Nucleus accumbens (tissue), 56 donors: ENCODE results near the gene MYBPH.
A peak's percentile ranks its signal among the peaks of the same experiment; 100 is the strongest.

Experiments used
- DNase-seq, 56 donors: peaks; one replicate each; lab custom pipeline; 2025; lab: John Stamatoyannopoulos, UW

The MYBPH gene

DNA sequence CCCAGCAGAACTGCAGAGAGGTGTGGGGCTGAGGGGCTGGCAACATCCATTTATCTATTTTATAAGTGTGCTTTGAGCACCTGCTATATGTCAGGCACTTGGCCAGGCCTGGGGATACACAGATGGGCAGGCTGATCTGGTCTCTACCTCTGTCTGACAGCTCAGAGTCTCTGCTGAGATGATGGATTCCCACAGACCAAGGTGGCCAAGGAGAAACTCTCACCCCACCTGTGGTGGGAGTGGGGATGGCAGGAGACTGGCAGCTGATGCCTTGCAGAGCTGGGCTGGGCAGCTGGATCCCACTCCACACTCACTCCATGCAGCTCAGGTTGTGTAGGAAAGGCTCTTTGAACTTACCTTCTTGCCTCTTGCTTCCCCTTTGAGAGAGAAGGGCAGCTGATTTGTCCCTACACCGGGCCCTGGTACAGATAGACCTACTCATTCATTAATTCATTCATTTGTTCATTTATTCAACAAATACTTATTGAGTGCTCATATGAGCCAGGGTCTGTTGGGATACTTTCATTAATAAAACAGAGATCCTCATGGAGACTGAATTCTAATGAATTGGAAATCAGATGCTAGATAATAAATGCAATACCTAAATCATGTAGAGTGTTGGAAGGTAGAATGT, 39.1 kb downstream of the MYBPH start:
- no peak for DNase-seq

DNA sequence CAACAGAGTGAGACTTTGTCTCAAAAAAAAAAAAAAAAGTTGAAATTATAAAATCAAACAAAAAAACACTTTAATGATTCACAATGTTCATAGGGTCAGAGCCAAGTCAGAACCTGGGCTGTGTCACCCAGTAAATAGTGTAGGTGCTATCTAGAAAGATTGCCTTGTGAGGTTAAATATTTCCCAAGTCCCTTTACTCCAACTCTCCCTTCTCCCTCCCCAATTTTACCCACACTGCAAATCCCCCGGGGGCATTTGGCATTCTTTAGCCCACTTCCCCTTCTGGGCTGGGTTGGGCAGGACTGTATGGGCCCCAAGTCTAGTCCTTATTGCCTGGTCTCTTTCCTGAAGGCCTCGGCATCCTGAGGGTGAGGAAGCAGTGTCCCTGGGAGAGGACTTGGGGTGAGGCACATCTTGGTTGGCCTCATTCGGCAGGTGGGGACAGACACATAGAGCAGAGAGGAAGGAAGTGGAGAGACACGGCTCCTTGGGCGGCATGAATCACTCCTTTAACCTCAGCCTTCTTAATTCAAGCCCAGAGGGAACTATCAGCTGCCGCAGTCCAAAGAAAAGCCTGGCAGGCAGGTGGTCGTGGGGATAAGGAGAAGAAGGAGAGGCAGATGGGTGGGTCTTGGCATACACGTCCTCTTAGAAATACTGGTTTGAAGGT, 39.9 kb downstream of the MYBPH start:
- DNase-seq, result no peak

DNA sequence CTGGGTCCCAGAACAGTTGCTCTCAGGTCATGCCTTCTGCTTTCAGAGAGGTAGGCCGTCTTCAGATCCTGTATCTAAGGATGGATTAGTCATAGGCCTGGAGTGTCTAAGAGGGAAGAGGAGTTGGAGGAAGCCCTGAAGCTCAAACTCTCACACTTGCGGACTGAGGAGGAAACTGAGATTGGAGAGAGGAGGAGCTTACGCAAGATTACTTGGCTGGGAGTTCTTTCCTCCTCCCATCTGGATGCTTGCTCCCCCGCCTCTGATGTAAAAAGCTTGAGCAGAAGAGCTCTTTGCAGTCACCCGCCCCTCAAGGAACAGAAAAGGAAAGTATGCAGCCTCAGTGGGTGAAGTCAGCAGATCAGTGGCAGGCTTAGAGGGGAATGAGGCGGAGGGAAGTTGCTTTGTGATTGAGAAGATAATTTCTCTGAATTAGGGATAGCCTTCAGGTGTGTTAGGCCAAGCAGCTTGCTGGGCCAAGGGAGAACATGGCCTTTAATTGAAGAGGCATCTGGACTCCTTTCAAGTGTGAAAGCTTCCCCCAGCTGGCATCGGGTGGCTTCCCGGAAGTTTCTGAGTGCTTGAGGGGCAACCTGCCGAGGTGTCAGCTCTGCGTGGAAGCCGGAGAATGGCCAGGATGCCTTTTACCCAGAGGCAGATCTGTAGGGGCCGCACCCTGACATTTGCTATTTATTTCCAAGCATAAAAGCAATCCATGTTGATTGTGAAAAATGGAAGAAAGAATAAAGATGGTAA, 41.5 kb downstream of the MYBPH start:
- peak in 20 of 56 donors; percentile 29 to 84 (median 64) for DNase-seq

DNA sequence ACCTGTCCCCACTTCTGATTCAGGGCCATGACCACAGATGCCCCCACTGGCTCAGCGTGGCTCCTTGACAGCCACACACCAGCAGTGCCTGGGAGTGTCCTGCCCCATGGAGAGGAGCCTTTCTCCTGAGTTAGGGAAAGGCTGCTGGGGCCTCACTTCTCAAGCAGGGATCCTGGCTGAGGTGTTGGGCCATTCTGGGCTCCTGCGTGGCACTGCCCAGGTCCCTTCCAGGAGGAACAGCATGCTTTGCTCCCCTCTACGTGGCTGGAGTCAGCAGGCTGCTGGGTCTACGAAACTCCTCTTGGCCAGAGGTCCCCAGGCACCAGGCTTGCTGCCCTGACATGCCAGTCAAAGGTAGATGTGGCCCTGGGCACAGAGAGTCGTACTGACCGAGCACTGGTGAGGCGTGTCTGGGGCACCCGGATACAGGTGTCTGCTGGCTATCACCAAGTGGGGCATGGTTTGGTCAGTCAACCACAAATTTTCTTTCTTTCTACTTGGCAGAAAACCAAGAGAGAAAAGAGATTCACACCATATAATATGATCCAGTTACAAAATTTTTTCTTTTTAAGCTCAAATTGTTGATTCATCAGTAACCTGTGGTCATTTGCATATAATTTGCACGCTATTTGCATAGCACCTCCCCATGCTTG, 44.0 kb downstream of the MYBPH start:
- no peak for DNase-seq

DNA sequence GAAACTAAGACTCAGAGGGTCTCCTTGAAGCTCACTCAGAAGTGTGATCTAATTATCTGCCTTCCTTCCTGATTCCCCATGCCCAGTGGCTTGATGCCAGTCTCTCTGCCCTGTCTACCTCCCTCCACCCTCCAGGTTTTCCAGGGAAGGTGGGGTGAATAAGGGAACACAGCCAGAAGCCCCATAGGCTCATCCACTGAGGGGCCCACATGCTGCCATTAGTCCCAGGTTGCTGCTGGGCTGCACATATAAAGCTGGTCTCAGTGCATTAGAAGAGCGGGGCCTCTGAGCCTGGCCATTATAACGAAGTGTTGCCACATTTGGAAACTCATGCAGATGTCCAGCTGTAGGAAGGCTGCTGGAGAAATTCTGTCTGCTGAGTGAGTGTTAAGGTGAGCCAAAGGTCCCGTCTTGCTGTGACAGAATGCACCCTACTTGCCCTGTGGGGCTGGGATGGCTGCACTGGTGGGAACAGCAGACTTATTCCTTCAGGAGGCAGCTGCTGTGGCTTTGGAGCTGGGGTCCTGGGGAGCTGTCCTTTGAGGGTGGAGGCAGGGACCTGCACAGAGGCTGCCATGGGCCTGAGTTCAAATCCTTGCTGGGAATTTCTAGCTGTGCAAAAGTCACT, 45.2 kb downstream of the MYBPH start:
- no peak for DNase-seq

DNA sequence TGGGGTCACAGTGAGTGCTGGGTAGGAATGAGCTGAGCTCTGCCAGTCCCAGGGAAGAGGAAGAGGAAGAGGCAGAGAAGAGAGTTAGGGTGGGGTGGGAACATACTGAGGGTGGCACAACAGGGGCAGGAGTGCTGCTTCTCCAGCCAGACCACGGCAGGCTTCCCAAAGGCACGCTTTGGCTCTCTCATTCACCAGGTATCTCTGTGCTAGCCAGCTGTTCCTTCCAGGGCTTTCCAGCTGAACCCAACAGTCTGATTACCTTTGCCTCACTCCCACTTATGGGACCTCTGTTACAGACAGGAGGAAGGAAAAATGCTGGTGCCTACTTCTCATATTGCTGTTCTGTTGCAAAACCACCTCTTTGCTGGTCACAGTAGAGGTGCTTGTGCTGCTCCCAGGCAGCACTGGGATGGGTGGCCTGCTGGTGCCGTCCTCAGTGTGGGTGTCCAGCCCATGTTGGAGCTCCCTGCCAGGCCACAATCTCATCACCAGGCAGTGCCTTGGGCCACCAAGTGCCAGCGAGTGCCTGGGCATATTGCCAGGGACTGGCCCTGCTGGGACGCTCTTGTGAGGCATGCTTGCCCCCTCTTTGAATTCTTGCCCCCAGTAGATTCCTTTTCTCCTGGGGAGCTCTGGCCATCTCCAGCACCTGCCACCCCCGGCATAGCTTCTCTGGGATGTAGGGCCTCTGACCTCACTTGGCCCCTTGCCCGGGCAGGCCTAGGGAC, 46.0 kb downstream of the MYBPH start:
- DNase-seq, result peak in 54 of 56 donors; percentile 49 to 93 (median 86)

DNA sequence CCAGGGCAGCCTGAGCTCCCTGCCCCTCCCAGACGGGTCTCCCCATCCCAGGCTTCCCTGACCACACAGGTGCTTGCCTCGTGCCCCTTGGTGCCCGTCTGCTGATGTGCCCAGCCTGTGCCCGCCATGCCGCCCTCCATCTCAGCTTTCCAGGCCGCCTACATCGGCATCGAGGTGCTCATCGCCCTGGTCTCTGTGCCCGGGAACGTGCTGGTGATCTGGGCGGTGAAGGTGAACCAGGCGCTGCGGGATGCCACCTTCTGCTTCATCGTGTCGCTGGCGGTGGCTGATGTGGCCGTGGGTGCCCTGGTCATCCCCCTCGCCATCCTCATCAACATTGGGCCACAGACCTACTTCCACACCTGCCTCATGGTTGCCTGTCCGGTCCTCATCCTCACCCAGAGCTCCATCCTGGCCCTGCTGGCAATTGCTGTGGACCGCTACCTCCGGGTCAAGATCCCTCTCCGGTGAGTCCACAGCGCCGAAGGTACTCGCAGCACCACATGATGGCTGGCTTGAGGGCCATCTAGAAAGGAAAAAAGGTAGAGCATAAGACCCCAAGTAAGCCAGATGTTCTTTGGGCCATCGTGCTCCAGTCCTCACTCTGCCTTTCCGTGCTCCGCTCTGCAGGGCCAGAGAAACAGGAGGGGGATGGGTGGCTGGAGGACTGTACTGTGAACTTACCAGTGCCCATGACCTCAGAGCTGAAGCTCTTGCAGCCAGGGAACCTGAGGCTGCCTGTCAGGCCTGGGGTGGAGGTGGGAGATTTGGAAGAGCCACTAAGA, 46.7 kb downstream of the MYBPH start:
- DNase-seq, result peak in 18 of 56 donors; percentile 29 to 77 (median 50)

DNA sequence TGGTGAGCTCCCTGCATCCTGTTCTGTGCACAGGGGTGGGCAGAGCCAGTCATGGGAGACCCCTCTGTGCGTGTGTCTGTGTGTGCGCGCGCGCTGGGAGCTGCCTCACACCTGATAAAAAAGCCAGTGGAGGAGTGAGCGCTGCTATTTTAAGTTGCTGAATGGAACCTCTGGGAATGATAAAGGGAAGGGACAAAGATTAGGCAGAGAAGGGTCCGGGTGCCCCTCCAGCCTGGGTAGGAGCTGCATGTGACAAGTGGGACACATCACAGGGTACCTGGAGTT, 47.3 kb downstream of the MYBPH start:
- no peak for DNase-seq

DNA sequence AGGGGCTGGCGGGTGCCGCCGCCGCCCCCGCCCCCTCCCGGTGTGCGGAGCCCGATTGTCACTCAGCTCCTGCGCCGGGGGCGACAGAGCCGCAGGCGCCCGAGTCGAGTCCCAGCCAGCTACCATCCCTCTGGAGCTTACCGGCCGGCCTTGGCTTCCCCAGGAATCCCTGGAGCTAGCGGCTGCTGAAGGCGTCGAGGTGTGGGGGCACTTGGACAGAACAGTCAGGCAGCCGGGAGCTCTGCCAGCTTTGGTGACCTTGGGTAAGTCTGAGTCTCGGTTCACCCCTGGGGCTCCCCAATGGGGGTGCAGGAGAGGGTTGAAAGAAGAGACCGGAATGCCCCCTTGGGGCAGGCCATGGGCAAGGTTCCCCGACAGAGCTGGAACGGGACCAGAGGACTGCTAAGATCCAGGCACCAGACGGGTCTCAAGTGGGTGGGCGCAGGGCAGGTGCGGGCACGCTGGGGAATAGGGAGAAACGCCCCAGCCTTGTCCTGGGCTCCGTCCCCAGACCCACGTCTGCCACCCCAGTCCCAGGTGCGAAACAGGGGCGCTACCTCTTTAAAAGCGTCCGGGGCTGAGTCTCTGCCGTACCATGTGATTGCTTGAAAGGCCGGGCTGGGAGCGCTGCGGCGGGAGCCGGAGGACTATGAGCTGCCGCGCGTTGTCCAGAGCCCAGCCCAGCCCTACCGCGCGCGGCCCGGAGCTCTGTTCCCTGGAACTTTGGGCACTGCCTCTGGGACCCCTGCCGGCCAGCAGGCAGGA, 47.8 kb downstream of the MYBPH start, which contains the start of gene ADORA1:
ADORA1 (plus strand) TSS at position 61 of the 765 bp plus-strand sequence. CDS start 1,116 bp downstream, outside the sequence.
- peak in 51 of 56 donors; percentile 39 to 89 (median 72) for DNase-seq

DNA sequence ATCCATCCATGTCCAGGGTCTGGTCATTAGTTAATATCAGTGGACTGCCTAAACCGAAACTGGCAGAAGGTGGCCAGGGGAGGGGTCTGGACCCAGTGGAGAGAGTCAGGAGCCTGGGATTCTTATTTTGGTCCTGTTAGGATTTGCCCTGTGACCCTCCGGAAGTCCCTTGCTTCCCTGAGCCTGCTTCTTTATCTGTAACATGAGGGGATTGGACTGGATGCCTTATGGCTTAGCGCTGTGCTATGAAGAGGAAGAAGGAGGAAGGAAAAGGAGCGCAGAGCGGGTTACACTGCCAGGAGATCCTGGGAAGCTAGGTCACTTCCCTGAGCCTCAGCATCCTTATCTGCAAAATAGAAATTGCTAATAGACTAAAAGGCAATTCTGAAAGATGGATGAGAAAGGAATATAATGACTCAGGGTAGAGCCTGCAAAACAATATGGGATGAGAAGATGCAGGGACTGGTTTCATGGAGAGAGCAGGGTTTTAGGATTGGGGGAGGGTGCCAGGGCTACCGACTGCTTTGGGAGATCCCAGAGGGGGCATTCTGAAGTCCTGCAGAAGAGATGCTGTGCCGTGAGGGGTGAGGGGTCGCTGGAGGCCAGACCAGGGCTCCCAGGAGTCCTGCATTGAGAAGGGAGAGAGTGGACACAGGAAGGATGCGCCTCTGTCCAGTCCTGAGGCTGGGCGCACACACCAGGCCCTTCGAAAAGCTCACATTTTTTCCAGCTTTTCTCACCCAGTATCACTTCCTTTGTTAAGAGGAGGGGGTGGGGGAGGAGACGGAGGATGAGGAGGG, 48.6 kb downstream of the MYBPH start:
- no peak for DNase-seq

DNA sequence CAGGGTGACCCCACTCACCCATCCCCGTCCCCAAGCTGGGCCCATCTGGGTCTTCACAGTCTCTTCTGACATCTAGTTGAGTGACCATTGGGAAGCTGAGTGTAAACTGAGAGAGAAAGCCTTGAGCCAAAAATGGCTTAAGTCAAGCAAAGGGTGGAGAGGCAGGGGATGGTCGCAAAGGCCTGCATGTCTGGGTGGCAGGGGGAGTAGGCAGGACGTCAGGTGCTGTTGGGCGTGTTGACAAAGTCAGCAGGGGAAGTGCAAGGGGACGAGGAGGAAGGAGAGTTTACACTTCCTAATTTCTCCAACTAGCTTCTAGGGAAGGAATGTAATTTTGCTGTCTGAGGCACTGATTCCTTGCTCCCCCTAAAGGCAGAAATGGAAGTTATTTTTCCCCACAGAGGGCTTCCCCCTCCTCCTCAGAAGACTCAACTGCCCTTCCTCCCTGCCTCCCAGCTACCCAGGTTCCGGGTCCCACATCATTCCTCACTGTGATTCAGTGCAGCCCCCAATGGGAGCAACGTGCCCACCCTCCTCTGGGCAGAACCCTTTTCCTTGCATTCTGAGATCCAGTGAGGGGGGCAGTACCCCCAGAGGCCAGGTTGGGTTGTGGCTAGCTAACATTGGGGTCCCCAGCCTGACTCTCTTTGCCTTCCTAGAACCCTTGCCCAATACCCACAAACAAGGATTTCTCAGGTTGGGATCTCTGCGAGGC, 49.3 kb downstream of the MYBPH start:
- DNase-seq, result peak in 1 of 56 donors; percentile 35

DNA sequence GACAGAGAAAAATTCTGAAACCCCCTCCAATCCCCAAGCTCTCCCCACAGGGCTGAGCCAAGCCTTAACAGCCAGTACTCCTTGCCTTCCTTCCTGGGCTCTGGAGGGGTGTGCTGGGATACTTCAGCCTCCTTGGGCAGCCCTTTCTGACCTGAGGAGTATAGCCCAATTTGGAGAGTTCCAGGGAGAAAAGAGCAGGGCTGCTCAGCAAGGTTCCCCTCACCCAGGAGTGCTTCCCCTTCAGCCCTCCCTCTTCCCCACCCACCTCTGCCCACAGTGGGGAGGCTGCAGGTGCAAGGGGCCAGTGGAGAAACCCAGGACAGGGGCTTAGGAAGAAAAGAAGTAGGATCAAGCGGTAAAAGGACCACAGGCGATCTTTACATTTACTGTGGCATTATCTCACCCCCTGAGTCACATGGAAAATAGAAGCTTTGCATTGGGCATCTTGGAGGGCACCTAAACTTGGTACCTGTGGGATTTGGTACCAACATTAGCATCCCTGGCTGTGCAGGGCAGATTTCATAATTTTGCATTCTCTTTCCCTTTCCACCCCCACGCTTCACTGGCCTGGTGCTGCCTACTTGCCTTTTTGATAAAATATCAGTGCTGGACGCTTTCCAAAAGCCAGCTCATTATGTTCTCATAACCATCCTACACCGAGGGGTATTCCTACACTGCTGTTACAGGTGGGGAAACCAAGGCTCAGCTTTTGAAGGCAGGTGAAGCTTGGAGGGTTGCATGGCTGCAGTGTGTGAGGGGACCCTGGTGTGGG, 50.9 kb downstream of the MYBPH start:
- no peak for DNase-seq

DNA sequence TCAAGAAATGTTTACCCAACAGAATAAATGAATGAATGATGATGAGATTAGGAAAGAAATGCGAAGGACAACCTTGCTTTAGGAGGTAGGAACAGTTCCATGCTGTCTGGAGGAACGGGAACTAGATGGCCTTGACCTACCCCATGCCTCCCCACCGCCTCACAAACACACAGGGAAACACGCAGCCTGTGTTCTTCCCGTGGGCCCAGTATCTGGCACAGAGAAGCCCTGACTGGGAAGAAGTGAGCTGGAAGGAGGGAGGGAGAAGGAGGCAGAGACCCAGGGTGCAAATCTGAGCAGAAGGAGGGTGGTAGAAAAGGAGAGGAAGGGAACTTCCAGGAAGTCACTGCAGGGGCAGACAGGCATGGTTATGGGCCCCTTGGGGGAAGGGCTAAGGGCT, 51.6 kb downstream of the MYBPH start:
- no peak for DNase-seq

DNA sequence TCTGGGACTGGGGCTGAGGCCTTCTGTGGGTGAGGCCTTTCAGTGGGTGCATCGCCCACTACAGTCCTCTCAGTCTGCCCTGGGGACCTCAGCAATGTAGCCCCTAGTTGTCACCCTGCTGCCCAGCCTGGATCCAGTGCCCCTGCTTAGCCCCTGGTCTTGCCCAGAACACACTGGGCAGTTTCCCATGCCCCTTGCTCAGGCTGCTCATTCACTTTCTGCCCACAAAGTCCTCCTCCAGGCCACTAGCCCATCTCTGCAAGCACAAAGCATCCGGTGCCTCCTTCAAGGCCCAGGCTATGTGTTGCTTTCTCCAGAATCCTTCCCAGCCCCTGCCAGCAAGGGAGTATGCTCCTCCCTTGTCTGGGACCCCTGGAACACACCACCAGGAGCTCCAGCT, 53.5 kb downstream of the MYBPH start:
- no peak for DNase-seq

DNA sequence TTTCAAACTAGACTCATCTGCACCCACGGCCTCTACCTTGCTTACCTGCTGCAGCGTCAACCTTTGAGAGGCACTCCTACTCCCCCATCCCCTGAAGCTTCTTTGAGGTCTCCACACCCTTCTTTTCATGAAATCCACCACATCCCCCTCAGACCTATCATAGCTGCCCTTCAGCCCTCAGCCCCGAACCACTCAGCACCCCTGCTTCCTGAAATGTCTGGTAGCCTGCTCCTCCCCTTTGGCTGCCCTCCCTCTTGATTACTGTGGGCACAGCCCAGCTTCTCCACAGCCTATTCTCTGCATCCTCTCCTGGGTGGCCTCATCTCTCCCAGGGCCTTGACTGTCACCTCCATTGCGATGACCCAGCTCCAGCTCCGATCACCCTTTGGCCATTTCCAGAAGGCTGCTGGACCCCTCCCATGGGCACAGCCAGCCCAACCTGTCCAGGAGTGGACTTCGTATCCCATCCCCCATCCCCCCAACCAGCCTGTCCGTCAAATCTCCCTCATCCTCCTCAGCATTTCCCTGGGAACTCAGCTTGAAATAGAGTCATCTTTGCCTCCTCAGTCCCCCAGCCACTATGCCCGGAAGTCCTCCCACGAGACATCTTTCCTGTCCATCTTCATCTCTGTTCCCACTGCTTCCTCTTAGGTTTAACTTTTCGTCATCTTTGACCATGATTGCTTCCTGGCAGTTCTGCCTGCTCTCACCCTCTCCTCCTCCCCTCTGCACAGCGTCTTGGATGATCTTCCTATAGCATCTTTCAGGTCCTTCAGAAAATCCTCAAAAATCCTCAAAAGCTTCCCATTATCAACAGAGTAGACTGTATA, 54.2 kb downstream of the MYBPH start:
- DNase-seq, result no peak
